HG03558 (cell line): ENCODE data around the gene IL17RA.

ENCODE experiments used
- ATAC-seq: cut with Tn5 transposase; IDR thresholded peaks from one replicate; pipeline ENCODE4 v1.9.1; 2021; ENCODE audit warnings: moderate number of reproducible peaks; ENCODE audit not compliant: unreplicated experiment; ENCODE audit errors: extremely low read depth

The IL17RA gene

DNA sequence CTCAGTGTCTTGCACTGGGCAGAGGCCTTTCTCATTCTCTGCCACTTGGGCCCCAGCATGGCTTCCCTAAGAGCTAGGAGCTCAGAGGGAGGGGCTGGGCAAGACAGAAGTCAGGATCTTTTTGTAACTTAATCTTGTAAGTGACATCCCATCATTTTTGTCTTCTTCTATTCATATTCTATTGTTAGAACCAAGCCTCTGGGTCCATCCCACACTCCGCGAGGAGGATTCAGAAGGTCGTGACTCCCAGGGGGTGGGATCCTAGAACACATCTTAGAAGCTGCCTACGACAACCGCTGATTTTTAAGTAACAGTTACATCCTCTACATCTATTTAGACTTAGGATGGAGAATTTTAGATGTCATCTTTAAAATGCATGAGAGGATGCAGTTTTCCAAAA, 1.5 kb upstream of the IL17RA start:
- no peak for ATAC-seq

DNA sequence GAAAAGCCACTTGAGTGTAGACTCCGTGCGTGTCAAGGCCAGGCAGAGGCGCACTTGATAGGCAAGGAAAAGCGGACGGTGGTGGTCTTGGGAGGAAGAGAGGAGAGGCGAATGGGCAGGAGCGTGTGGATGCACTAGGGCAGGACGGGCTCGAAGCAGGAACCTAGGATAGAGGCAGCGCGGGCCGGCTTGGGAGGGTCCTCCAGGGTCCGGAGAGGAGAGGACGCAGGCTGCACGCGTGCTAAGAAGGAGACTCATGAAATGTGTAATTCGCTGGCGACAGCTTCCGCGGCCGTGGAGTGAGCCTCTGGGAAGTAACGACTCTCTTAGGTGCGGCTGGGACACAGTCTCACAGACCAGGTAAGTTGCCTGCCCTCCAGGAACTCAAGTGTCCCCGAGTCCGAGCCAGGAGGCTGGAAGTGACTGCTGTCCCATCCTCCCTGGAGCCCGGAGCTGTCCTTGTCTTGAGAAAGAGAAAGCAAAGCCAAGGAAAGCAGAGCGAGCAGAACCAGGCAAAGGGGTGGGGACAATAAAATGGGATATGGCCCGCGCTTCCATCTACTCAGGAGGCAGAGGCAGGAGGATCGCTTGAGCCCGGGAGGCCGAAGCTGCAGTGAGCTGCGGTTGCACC, 874 bp upstream of the IL17RA start:
- ATAC-seq, result no peak

DNA sequence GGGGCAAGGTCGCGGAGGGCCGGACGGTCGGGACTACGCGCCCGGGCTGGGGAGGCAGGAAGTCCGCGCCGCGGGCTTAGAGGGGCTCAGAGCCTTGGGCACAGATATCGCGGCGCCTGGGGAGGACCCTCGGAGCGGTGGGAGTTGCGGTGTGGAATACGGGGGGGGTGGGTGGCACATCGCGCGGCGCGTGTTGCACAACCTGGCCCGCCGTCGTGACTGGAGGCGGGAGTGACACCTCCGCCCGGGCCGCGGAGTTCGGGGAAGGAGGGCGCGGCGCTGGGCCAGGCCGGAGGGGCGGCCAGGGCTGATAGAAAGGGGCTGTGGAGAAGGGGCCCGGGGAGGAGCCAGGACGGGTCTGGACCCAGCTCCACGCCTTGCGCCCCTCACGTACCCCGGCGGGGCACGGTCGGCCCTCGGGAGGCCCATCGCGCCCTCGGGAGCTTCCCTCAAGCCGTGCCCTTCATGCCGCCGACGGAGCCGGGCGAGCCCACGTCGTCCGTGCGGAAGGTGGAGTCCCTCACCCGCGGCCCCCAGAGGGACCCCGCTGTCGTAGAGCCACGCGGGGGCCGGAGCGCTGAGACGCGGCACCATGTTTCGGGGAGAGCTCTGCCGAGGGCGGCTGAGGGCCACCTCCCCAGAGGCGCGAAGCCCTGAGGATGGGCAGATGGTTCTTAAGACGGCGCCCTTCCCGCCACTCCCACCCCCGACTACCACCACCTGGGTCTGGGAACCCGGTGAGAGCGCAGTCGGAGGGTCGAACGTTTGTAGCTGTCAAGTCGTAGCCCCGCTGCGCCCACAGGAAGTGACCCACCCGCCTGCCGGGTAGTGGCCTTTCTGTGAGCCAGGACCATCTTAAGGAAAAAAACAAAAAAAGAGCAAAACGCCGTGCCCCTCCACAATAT, 729 bp downstream of the IL17RA start:
- ATAC-seq, result no peak

DNA sequence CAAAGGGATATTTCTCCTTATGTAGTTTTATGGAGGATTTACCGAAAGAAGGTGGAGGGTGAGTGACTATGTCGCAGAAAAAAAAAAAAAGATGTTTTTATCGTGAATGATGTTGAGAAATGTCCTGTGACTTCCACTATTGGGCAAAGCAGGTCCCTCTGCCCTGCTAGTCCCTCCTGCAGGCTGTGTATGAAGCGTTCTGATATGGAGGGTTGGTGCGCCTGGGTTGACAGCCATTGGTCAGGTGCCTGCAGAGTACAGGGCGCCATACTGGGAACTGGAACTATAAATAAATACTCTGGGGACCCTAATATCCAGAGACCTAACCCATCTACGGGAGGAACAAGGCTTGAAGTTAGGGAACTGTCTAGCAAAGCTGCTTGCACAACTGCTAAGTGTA, 1.5 kb downstream of the IL17RA start:
- ATAC-seq, result no peak

DNA sequence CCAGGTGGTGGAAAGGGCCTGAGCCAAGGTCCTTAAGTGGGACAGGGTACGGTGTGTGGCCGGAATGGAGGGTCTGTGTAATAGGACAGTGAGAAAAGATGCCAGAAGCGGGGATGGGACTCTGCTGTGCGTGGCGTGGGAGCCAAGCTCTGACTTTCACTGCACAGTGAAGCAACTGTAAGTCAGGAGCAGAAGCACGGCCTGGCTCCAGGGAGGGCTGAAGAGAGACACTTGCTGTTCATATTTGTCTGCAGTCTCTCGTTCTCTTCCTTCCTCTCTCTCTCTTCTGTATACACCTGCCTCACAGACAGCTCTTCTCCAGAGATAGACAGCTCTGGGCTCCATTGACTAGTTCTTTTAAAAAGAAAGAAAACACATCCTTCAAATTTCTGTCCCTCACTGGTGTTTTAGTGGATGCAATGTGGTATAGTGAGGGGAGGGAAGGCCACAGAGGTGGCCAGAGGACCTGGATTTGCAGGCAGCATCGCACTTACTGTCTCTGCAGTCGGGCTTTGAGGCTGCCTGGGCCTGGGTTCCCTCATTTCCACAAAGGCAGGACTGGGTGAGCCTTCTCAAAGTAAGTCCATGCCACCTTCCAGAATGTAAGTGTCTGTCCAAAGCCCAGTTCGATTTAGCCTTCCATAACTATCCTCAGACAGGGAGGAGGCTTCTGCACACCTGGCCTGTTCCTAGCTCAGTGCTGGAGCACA, 2.1 kb downstream of the IL17RA start:
- no peak for ATAC-seq

DNA sequence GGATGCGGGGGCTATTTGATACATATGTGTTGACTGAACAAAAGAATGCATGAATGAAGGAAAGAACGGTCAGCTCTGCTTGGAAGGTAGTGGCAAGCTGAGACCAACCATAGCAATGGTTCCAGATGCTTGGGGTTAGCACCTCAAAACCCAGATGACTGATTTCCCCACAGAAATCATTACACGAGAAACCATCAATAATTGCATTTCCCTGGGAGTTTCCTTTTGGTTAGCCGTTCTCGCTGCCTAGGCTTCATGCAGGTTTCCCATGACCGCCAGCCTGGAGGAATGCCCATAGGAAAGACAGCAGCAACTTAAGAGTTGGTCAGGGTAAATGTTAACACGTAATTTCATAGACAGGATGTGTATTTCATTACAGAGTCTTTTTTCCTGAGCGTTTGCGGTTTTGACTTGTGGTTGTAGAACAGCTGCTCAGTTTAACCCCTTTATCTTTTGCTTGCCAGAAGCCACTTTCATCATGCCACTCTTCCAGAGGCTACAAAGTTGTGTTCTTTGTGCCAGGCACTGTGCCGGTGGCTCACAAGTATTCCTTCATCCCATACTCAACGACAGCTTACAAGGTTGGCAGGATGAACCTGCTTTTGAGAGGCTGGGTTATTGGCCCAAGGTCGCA, 2.8 kb downstream of the IL17RA start:
- no peak for ATAC-seq

DNA sequence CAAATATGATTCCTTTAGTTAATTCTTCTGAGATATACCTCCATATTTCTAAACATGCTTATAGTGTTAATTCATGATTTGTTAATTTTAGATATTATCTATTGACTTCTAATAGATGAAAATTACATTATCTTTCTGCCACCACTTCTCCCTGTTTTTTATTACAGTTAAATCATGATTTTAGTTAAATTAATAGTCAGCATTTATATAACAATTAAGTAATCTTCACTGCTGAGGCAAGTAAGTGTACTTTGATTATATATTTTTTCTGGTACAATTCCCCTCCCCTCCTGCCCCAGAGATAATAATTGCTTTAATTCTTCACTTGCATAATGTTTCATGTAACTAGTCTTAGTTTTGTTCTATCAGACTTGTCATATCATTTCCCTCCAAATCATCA, 5.8 kb downstream of the IL17RA start:
- ATAC-seq, result no peak

DNA sequence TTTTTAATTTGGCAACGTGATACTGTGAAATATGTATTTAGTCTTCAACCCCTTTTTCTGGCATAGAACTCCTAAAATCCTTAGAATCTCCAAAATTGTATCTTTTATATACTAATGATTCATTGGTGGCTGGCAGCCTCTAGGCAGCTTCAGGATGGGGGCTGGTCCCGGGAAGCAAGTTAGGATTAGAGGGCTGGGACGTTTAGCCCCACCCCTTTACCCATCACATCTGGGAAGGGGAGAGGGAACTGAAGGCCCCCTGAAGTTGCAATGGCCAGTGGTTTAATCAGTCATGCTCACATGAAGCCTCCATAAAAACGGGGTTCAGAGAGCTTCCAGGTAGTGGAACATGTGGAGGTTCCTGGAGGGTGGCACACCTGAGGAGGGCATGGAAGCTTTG, 7.1 kb downstream of the IL17RA start:
- ATAC-seq, result no peak

DNA sequence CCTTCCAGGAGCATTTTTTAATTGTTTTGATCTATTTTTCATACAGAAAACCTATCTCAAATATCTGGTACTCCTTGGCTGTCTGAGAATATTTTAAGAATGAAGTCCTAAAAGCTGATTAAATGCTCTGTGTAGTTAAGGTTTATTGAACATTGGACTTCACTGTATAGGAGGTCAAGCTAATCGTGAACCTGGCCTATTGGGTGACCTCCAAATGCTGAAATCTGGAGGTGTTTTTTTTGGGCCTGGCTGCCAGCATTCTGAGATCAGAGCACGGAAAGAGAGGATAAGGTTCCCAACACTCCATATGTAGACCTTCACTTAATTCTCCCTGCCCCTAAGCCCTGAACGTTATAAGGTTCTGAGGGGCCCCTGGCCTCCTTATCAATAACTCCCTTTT, 8.3 kb downstream of the IL17RA start:
- no peak for ATAC-seq

DNA sequence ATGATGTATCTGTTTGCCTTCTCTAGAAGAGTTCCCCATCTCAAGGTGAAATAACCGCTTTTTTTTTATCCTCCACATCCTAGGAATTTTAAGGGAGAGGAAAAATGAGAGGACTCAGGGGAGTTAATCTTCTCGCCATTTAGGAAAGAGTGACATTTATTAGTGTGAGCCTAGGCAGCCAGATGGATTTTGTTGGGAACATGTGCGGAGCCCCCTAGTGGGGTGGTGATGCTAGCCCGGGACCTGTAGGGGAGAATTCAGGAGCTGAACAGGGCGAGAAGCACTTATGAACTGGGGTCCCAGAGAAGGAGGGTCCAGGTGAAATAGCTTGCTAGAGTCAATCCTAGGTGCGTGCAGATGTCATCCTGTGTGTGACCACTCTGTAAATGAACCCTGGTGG, 10.7 kb downstream of the IL17RA start:
- ATAC-seq, result no peak

DNA sequence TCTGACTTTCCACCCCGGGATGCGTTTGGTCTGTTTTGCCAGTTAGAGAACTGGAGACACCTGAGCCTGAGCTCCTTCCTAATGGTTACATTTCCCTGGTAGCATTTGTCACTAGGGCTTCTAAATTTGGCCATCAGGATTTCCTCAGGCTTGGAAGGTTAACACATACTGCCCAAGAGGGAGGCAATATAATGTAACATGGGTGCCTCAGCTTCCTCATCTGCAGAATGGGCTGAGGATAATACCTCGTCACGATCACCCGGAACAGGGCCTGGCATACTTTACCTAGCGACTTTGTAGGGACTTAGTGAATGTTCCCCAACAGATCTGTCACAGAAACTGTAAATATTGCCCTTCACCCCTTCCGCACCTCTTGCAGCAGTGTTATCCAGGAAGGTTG, 11.3 kb downstream of the IL17RA start:
- ATAC-seq, result no peak

DNA sequence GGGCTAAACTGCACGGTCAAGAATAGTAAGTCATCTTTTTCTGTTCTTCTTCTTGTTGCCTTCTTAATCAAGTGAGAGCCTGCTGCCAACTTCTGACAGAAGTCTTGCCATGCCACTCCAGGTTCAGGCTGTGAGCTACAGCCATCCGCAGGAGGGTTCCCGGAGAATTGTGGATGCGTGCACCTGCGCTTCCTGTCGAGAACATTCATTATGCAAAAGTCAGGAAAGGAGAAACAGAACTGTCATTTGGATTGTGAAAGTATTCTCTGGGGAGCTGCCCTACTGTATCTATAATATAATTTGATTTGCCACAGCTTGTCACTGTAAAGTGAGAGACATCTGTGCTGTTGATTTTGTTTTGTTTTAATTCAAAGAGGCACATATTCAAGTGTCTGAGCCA, 12.3 kb downstream of the IL17RA start:
- no peak for ATAC-seq

DNA sequence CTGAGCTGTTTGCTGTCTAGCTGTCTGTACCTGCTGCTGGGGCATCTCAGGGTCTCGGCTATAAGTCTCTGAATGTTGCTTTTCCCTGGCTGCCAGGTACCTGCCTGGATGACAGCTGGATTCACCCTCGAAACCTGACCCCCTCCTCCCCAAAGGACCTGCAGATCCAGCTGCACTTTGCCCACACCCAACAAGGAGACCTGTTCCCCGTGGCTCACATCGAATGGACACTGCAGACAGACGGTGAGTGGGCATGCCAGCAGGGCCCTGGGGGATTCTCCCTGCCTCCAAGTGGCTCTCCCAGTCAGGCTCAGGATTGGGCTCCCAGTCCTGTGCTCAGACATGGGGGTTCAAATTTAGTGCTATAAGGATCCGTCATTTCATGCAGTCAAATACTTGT, 12.9 kb downstream of the IL17RA start:
- no peak for ATAC-seq

DNA sequence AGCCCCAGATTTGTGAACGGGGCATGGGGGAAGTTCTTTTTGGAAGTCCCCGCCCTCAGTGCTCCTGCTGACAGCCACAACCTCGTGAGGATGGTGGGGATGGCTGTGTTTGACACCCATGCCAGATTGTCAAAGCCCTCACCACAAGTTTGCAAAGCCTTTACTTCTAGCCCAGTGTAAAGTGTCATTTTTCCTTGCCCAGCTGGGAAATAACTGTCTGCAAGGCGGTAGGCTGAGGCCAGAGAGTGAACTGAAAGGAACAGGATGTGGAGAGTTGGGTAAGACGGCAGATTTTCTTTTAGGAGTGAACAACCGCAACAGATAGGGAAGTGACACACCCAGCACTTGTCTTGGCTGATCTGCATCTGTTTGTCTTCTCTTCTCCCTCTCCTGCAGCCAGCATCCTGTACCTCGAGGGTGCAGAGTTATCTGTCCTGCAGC, 13.6 kb downstream of the IL17RA start:
- no peak for ATAC-seq

DNA sequence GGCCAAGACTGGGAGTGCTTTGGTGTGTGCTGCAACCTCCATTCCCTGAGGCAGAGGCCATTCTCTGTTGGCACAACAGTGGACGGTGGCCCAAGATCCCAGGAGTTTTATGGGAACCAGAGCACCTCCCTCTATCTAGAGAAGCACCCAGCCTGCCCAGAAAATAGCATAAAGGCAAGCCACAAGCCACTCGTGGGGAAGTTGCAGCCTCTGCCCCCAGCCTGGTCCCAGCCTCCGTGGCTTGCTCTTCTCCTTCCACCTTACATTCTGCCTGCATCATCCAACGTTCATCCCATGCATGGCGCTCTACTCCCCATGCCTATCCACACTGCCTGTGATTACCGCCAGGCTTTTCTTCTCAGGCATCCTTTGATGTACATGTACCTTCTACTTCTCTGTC, 15.8 kb downstream of the IL17RA start:
- ATAC-seq, result no peak

DNA sequence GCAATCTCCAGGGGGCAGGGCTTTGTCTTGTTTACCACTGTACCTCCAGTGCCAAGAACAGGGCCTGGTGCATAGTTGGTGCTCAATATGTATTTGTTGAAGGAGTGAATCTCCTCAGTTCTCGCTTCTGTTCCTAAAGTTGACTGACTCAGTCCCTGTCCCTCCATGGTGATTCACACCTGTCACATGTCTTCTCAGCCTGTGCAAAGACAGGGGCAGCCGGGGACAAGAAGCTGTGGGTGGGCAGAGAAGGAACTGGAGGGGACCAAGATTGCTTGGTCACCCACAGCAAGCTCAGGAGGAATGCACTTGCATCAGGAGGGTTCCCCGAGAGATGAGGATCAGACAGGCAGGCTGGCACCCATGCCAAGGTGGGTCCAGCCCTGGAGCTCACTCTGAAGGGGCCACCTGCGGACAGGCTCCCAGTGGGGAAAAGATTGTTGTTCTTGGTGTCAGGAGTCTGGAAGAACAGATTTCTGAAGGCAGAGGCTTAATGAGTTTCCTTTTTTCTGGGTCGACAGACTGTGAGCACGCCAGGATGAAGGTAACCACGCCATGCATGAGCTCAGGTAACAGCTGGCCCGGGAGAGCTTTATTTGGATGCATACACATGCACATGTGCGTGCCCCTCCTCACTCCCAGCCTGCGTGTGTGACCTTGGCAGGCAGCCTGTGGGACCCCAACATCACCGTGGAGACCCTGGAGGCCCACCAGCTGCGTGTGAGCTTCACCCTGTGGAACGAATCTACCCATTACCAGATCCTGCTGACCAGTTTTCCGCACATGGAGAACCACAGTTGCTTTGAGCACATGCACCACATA, 16.9 kb downstream of the IL17RA start:
- ATAC-seq, result no peak

DNA sequence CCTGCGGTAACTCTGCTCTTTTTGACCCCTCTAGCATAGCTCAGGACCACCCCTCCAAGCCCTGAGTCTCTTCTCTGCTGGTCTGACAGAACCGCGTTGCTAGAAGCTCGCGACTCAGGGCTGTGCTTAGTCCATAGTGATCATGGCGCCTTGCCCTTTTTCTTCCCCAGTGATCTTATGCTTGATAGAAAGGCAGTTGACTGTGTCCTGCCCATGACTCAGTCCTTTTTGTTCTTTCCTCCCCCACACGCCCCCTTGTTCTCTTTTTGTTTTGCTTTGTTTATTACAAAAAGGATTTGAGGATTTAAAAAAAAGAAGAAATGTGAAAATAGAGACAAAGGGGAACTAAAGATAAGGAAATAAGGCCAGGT, 17.5 kb downstream of the IL17RA start:
- ATAC-seq, result no peak

DNA sequence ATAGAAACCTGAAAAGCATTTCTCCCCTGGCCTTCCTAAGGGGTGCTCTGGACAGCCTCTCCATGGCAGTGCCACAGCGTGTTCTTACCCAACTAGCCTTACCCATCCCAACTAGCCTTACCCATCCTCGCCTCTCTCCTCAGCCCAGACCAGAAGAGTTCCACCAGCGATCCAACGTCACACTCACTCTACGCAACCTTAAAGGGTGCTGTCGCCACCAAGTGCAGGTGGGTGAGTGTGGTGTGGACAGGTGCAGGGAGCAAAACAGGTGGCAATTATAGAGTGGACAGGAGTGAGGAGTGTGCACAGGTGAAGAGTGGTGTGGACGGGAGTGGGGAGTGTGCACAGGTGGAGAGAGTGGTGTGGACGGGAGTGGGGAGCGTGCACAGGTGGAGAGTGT, 18.6 kb downstream of the IL17RA start:
- no peak for ATAC-seq

DNA sequence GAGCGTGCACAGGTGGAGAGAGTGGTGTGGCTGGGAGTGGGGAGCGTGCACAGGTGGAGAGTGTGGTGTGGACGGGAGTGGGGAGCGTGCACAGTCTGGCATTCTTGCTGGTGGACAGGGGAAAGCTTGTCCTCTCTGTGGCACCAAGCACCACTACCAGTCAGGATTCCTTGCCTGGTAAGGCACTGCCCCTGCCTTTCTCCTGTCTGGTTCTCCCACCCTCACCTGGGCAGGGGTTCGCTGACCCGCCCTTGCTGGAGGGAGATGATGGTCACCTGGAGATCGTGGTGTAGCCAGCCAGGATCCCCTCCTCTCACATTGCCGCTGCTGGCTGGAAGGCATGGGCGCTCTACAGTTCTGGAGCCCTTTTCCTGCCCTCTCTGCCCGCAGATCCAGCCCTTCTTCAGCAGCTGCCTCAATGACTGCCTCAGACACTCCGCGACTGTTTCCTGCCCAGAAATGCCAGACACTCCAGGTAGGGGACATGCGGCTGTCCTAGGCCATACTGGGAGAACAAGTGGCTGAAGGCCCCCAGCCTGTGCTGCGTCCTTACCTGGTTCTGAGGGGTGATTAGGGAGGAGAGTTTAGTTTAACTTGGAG, 19.6 kb downstream of the IL17RA start:
- no peak for ATAC-seq
